Neuronal stem cell (in vitro differentiated cells): Measurements from ENCODE around the gene PHKA1.
"Not testable (repeated sequence)": the region's sequence is repeated elsewhere in the genome, so short reads cannot be mapped to it uniquely, and the experiment has no call there.

Experiments
- DNase-seq: peaks from one replicate; pipeline ENCODE4 v3.0.0-alpha.2; 2013; ENCODE audit warnings: low spot score
- H2AFZ ChIP-seq: one replicate; pipeline ENCODE4 v1.6.1; 2013; ENCODE audit warnings: mild to moderate bottlenecking, low read length, inconsistent platforms
- H2AK5ac ChIP-seq: 2 replicates; pipeline ENCODE4 v1.6.1; 2013; ENCODE audit warnings: low read depth, mild to moderate bottlenecking, inconsistent platforms, low read length, moderate library complexity, mixed read lengths
- H2BK120ac ChIP-seq: 2 replicates; pipeline ENCODE4 v1.6.1; 2013; ENCODE audit warnings: low read depth, mild to moderate bottlenecking, inconsistent platforms, low read length, moderate library complexity, mixed read lengths
- H2BK12ac ChIP-seq: one replicate; pipeline ENCODE4 v1.6.1; 2013; ENCODE audit warnings: low read length, inconsistent platforms
- H2BK15ac ChIP-seq: 2 replicates; pipeline ENCODE4 v1.6.1; 2013; ENCODE audit warnings: mild to moderate bottlenecking, low read length, inconsistent platforms, mixed read lengths
- H2BK5ac ChIP-seq: one replicate; pipeline ENCODE4 v1.6.1; 2013; ENCODE audit warnings: inconsistent platforms, mild to moderate bottlenecking, low read length, moderate library complexity
- H3K14ac ChIP-seq: one replicate; pipeline ENCODE4 v1.6.1; 2013; ENCODE audit warnings: low read length, inconsistent platforms
- H3K18ac ChIP-seq: 2 replicates; pipeline ENCODE4 v1.6.1; 2013; ENCODE audit warnings: low read length, inconsistent platforms
- H3K23ac ChIP-seq: 2 replicates; pipeline ENCODE4 v1.6.1; 2013; ENCODE audit warnings: low read depth, mild to moderate bottlenecking, mixed read lengths, low read length, inconsistent platforms; ENCODE audit not compliant: poor library complexity
- H3K27ac ChIP-seq: replicated peaks from 3 replicates; pipeline ENCODE4 v1.5.1; 2013; ENCODE audit warnings: low read length, inconsistent platforms
- H3K27me3 ChIP-seq, 3 experiments: 2 replicates each; pipeline ENCODE4 v1.6.1; 2013; ENCODE audit warnings: low read length in 3 of 3, mild to moderate bottlenecking in 2 of 3, inconsistent platforms in 1 of 3, low read depth in 1 of 3, mixed read lengths in 1 of 3, moderate library complexity in 1 of 3; ENCODE audit not compliant: control insufficient read depth in 3 of 3, insufficient read depth in 3 of 3
- H3K36me3 ChIP-seq, 2 donors: replicated peaks in 1 of 2; 2 replicates each; pipeline ENCODE4 v1.6.1; 2013; ENCODE audit warnings: low read length in 2 of 2; ENCODE audit not compliant: control insufficient read depth in 2 of 2, insufficient read depth in 2 of 2
- H3K4ac ChIP-seq: 2 replicates; pipeline ENCODE4 v1.6.1; 2013; ENCODE audit warnings: inconsistent platforms, mild to moderate bottlenecking, low read length, moderate library complexity
- H3K4me1 ChIP-seq, 2 donors: 1 replicate in 1 of 2; 2 replicates in 1 of 2; pipeline ENCODE4 v1.6.1; 2013; ENCODE audit warnings: low read length in 2 of 2, low read depth in 1 of 2; ENCODE audit not compliant: control insufficient read depth in 2 of 2, insufficient read depth in 1 of 2
- H3K4me2 ChIP-seq: one replicate; pipeline ENCODE4 v1.6.1; 2013; ENCODE audit warnings: mild to moderate bottlenecking, low read length, inconsistent platforms; ENCODE audit not compliant: insufficient read depth, poor library complexity, severe bottlenecking
- H3K4me3 ChIP-seq, 2 donors: 2 replicates each; pipeline ENCODE4 v1.5.1; 2013; ENCODE audit warnings: low read length in 2 of 2, mild to moderate bottlenecking in 2 of 2, inconsistent platforms in 1 of 2, moderate library complexity in 1 of 2
- H3K79me1 ChIP-seq: one replicate; pipeline ENCODE4 v1.6.1; 2013; ENCODE audit warnings: low read depth, mild to moderate bottlenecking, inconsistent platforms, low read length, moderate library complexity
- H3K9ac ChIP-seq: one replicate; pipeline ENCODE4 v1.6.1; 2013; ENCODE audit warnings: mild to moderate bottlenecking, low read depth, low read length, inconsistent platforms; ENCODE audit not compliant: poor library complexity
- H3K9me3 ChIP-seq, 2 donors: replicated peaks in 1 of 2; 2 replicates each; pipeline versions ENCODE3 to v1.6.1; 2013; ENCODE audit warnings: low read length in 2 of 2, mild to moderate bottlenecking in 2 of 2, inconsistent platforms in 1 of 2, low read depth in 1 of 2, mixed read lengths in 1 of 2, moderate library complexity in 1 of 2; ENCODE audit not compliant: control insufficient read depth in 2 of 2, insufficient read depth in 1 of 2
- H4K8ac ChIP-seq: one replicate; pipeline ENCODE4 v1.6.1; 2013; ENCODE audit warnings: low read depth, mild to moderate bottlenecking, inconsistent platforms, low read length, moderate library complexity
- H4K91ac ChIP-seq: one replicate; pipeline ENCODE4 v1.6.1; 2013; ENCODE audit warnings: low read length, low read depth, mild to moderate bottlenecking, inconsistent platforms; ENCODE audit not compliant: poor library complexity
- WGBS, 2 donors: extraction: QIAGEN DNeasy Blood & Tissue Kit; methylation state at CpG; one replicate each; pipeline ENCODE4 v1.1.7; 2013; ENCODE audit warnings: missing lambda C conversion rate in 2 of 2, mixed read lengths in 1 of 2; ENCODE audit not compliant: insufficient read length in 2 of 2, insufficient replicate concordance in 1 of 2; ENCODE audit errors: extremely low coverage in 2 of 2; 5-methylcytosine and 5-hydroxymethylcytosine counted together

The PHKA1 gene

DNA sequence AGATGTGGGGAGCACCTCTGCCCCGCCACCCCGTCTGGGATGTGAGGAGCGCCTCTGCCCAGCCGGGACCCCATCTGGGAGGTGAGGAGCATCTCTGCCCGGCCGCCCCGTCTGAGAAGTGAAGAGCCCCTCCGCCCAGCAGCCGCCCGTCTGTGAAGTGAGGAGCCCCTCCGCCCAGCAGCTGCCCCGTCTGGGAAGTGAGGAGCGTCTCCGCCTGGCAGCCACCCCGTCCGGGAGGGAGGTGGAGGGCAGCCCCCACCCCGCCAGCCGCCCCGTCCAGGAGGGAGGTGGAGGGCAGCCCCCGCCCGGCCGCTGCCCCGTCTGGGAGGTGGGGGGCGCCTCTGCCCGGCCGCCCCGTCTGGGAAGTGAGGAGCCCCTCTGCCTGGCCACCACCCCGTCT is 154.5 kb downstream of the PHKA1 start:
- H2BK5ac ChIP-seq, H3K4me1 ChIP-seq, H4K8ac ChIP-seq, H3K23ac ChIP-seq, H2AK5ac ChIP-seq, H4K91ac ChIP-seq, H2BK15ac ChIP-seq, H3K27me3 ChIP-seq, H3K4me3 ChIP-seq, H2BK120ac ChIP-seq, H3K4ac ChIP-seq, H3K9ac ChIP-seq, H3K18ac ChIP-seq, H3K9me3 ChIP-seq, H2BK12ac ChIP-seq, H3K79me1 ChIP-seq, H3K14ac ChIP-seq, DNase-seq, H2AFZ ChIP-seq, H3K27ac ChIP-seq, H3K4me2 ChIP-seq: not testable (repeated sequence)
- WGBS, 2 donors: no CpG with 5 or more reads among the region's 28 CpGs
- peaks cover 0 to 11% of the 10 kb centered on the region in 2 donors for H3K36me3 ChIP-seq

DNA sequence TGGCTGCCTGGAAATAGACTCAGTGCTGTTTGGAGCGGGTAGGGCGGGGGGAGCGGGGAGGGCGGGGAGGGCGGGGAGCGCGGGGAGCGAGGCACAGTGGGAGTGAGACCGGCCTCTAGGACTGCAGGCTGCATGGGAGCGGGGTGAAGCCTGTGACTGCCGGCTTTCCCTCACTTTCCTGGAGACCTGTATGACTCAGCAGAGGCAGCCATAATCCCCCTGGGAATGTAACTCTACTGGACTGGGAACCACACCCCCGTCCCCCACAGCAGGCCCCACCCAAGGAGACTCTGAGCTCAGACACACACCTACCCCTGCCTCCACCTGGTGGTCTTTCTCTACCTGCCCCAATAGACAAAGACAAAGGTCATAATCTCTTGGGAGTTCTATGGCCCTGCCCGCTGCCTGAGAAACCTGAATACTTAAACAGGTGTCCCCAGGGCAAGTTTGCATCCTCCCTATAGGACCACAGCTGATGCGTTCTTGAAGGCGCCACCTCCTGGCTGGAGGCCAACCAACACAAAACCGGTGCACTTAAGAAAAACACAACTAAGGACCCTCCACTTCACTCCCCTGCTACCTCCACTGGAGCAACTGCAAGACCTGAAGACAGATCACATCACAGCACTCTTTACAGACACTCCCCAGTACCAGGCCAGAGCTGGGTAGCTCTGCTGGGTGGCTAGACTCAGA is 159.5 kb downstream of the PHKA1 start:
- DNase-seq: peak; percentile 18
- Histone ChIP-seq H3K4me2 (peak overlapping the region; percentile 14), H2BK5ac (no peak overlapping the region), H3K4me3 (no peak overlapping the region), H2AK5ac (no peak overlapping the region), H2AFZ (no peak overlapping the region), H4K91ac (no peak overlapping the region), H3K9ac (no peak overlapping the region), H4K8ac (no peak overlapping the region), H3K27ac (peak overlapping the region; percentile 56), H2BK120ac (no peak overlapping the region), H3K18ac (no peak overlapping the region), H3K9me3 (no peaks in the 10 kb centered on the region), H3K79me1 (no peaks in the 10 kb centered on the region), H3K23ac (no peak overlapping the region), H3K14ac (no peak overlapping the region), H3K36me3 (no peaks in the 10 kb centered on the region), H2BK15ac (no peak overlapping the region), H3K4ac (no peak overlapping the region), H2BK12ac (no peak overlapping the region), H3K27me3 (no peaks in the 10 kb centered on the region), H3K4me1 (peaks cover 0 to 2% of the 10 kb centered on the region in 2 donors)
- no CpG with 5 or more reads among the region's 16 CpGs for WGBS, 2 donors

DNA sequence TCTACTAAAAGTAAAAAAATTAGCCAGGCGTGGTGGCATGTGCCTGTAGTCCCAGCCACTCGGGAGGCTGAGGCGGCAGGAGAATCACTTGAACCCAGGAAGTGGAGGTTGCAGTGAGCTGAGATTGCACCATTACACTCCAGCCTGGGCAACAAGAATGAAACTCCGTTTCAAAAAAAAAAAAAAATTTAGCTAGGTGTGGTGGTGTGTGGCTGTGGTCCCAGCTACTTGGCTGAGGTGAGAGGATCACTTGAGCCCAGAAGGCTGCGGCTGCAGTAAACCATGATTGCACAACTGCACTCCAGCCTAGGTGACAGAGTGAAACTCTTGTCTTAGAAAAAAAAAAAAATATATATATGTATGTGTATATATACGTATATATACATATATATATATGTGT is 161.7 kb downstream of the PHKA1 start:
- not testable (repeated sequence) for H3K9ac ChIP-seq, H3K9me3 ChIP-seq, H4K91ac ChIP-seq, H2AFZ ChIP-seq, H3K27ac ChIP-seq, H2BK5ac ChIP-seq, H2BK120ac ChIP-seq, H3K4me1 ChIP-seq, H3K4ac ChIP-seq, H2BK15ac ChIP-seq, H3K23ac ChIP-seq, H3K27me3 ChIP-seq, H2BK12ac ChIP-seq, DNase-seq, H3K4me2 ChIP-seq, H3K18ac ChIP-seq, H3K14ac ChIP-seq, H3K79me1 ChIP-seq, H4K8ac ChIP-seq, H3K36me3 ChIP-seq, H2AK5ac ChIP-seq, H3K4me3 ChIP-seq
- WGBS, 2 donors: no CpG with 5 or more reads among the region's 6 CpGs

DNA sequence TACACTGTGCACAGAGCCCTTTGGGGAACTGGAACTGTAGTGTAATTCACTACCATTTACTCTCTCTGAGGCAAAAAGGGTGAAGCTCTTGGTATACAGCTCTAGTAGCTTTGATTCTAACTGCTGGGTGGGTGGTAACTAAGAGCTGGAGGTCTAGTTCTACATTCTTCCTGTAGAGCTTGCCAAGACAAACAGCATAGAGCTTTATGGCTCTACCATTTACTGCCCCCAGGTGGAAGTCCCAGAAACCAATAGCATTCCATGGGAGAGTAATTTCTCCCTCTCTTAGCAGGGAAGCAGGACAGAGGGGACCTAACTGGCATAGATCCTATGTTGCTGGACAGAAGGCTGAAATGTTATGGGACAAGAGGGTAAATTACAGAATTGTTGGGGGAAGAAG is 168.1 kb downstream of the PHKA1 start:
- Histone ChIP-seq H3K18ac (no peak overlapping the region), H3K4me2 (no peak overlapping the region), H3K9me3 (no peaks in the 10 kb centered on the region), H2BK5ac (no peak overlapping the region), H2BK120ac (no peak overlapping the region), H2AK5ac (no peak overlapping the region), H3K4me1 (no peaks in the 10 kb centered on the region), H3K23ac (no peak overlapping the region), H3K79me1 (no peaks in the 10 kb centered on the region), H3K9ac (no peak overlapping the region), H3K4ac (no peak overlapping the region), H4K91ac (no peak overlapping the region), H3K36me3 (peaks cover 0 to 11% of the 10 kb centered on the region in 2 donors), H3K27me3 (no peaks in the 10 kb centered on the region), H4K8ac (no peak overlapping the region), H2AFZ (no peak overlapping the region), H2BK15ac (no peak overlapping the region), H3K14ac (no peak overlapping the region), H3K27ac (no peak overlapping the region), H3K4me3 (no peak overlapping the region), H2BK12ac (no peak overlapping the region)
- no peak for DNase-seq
